Panc1 (cell line): ENCODE results near the gene EEF1AKMT2. TPM values are rescaled to one million over a fixed set of nuclear protein-coding genes. Genes with fewer than 3 reads are reported as not detected.

Source experiments
- ATAC-seq: fragments of 200-7000 bp; cut with Tn5 transposase; 2 replicates; pipeline ENCODE4 v1.9.1; 2020; ENCODE audit warnings: mild to moderate bottlenecking, moderate library complexity
- BruUV-seq: library from RNA; stranded (reverse); fragments of 400-500 nt; replicated peaks from 2 replicates; lab custom pipeline; 2021; lab: Mats Ljungman, UMichigan
- CTCF ChIA-PET: fragments of 300-600 bp; sonication (Branson Sonifier 250); formaldehyde crosslinking; loops from one replicate; lab custom pipeline; 2022; ENCODE audit warnings: antibody characterized with exemption; lab: Charles Lee
- POLR2A ChIA-PET: fragments of 300-600 bp; sonication (Branson Sonifier 250); formaldehyde crosslinking; loops from one replicate; lab custom pipeline; 2022; ENCODE audit warnings: antibody characterized with exemption; lab: Charles Lee
- DNase-seq: peaks from one replicate; pipeline ENCODE4 v3.0.0-alpha.2; 2010; ENCODE audit warnings: low read depth, low spot score
- H3K27ac ChIP-seq: 2 replicates; pipeline ENCODE4 v1.5.1; 2011; ENCODE audit warnings: mild to moderate bottlenecking, low read length, inconsistent platforms
- H3K27me3 ChIP-seq: fragments of 200-500 bp; sonication (Bioruptor generic); 2 replicates; pipeline ENCODE4 v1.6.0; 2014; ENCODE audit warnings: low read length, inconsistent platforms; ENCODE audit not compliant: control insufficient read depth, insufficient read depth
- H3K36me3 ChIP-seq: fragments of 200-500 bp; sonication (Bioruptor generic); 2 replicates; pipeline ENCODE4 v1.5.1; 2014; ENCODE audit warnings: inconsistent platforms, mild to moderate bottlenecking, low read length, moderate library complexity; ENCODE audit not compliant: control insufficient read depth, insufficient read depth
- H3K4me1 ChIP-seq: 2 replicates; pipeline ENCODE4 v1.5.1; 2011; ENCODE audit warnings: inconsistent platforms, mild to moderate bottlenecking, low read length, moderate library complexity; ENCODE audit not compliant: control insufficient read depth, insufficient read depth
- H3K4me3 ChIP-seq, 2 experiments: 2 replicates each; pipeline ENCODE4 v1.5.1; 2011 to 2012; ENCODE audit warnings: low read depth in 2 of 2, low read length in 2 of 2, mild to moderate bottlenecking in 2 of 2, inconsistent platforms in 1 of 2, moderate library complexity in 1 of 2
- H3K9me3 ChIP-seq: fragments of 200-500 bp; sonication (Bioruptor generic); 2 replicates; pipeline ENCODE4 v1.5.1; 2014; ENCODE audit warnings: low read depth, mild to moderate bottlenecking, inconsistent platforms, low read length, moderate library complexity; ENCODE audit not compliant: control insufficient read depth, insufficient read depth
- CTCF ChIP-seq: fragments of 450-650 bp; IDR thresholded peaks from 2 replicates; pipeline ENCODE4 v1.5.1; 2017; ENCODE audit warnings: mild to moderate bottlenecking
- POLR2AphosphoS5 ChIP-seq: IDR thresholded peaks from 2 replicates; pipeline ENCODE4 v1.6.1; 2012; ENCODE audit warnings: mild to moderate bottlenecking, low read depth, low read length, moderate library complexity
- SIN3A ChIP-seq: IDR thresholded peaks from 2 replicates; pipeline ENCODE4 v1.6.1; 2012; ENCODE audit warnings: low read depth, mild to moderate bottlenecking, low read length, moderate library complexity, borderline replicate concordance; ENCODE audit not compliant: insufficient read depth
- TCF7L2 ChIP-seq: IDR thresholded peaks from 2 replicates; pipeline ENCODE4 v1.6.1; 2011; ENCODE audit warnings: mild to moderate bottlenecking, low read depth, low read length, inconsistent platforms
- in situ Hi-C: cut with HindIII; loops from 2 replicates; pipeline ENCODE4 v1.10.0; 2016; ENCODE audit warnings: low sequenced_read_pairs, low pct_unique_long_range_greater_than_20kb
- intact Hi-C: fragments of 100-400 bp; cut with micrococcal nuclease; formaldehyde crosslinking; loops from one replicate; pipeline ENCODE4 v1.10.0; 2022; ENCODE audit not compliant: unreplicated experiment
- total RNA-seq: library from RNA; stranded (reverse); gene quantifications from one replicate; pipeline ENCODE4 v1.2.1, GENCODE V29; 2021; ENCODE audit not compliant: unreplicated experiment
- TF ChIP-seq, protein P1 (sequence below), 2 experiments: IDR thresholded peaks; 2 replicates each; pipeline ENCODE4 v1.6.1; 2011 to 2012; ENCODE audit warnings: low read depth in 2 of 2, control low read depth in 1 of 2, low read length in 1 of 2, mild to moderate bottlenecking in 1 of 2, moderate library complexity in 1 of 2; ENCODE audit not compliant: insufficient read depth in 1 of 2

The EEF1AKMT2 gene
- total RNA-seq, 1 experiment from 2014 or later, result 39.2 TPM

GRCh38 chr10:124722798-124723783 lies 68.6 kb downstream of the EEF1AKMT2 start:
- ChIA-PET CTCF (no interaction called here), POLR2A (interaction anchor here (0.6 kb wide), 1 partner anchor 14 kb away, joined by 9 read pairs; no protein-coding TSS in a partner anchor)
- DNase-seq (no peak), ATAC-seq (peak; percentile 43; the same call in 1 of the 2 replicates)
- in situ Hi-C loops, result no loop called here
- Histone ChIP-seq H3K4me1 (peaks cover 34% of the 10 kb centered on the region), H3K27me3 (no peaks in the 10 kb centered on the region), H3K9me3 (no peaks in the 10 kb centered on the region), H3K4me3 (no peak overlapping the region), H3K27ac (peak overlapping the region; percentile 18; the same call in 1 of the 2 replicates), H3K36me3 (no peaks in the 10 kb centered on the region)
- TF ChIP-seq TCF7L2 (no peak), POLR2AphosphoS5 (no peak), SIN3A (no peak), CTCF (no peak)
- TF ChIP-seq, protein P1, sequence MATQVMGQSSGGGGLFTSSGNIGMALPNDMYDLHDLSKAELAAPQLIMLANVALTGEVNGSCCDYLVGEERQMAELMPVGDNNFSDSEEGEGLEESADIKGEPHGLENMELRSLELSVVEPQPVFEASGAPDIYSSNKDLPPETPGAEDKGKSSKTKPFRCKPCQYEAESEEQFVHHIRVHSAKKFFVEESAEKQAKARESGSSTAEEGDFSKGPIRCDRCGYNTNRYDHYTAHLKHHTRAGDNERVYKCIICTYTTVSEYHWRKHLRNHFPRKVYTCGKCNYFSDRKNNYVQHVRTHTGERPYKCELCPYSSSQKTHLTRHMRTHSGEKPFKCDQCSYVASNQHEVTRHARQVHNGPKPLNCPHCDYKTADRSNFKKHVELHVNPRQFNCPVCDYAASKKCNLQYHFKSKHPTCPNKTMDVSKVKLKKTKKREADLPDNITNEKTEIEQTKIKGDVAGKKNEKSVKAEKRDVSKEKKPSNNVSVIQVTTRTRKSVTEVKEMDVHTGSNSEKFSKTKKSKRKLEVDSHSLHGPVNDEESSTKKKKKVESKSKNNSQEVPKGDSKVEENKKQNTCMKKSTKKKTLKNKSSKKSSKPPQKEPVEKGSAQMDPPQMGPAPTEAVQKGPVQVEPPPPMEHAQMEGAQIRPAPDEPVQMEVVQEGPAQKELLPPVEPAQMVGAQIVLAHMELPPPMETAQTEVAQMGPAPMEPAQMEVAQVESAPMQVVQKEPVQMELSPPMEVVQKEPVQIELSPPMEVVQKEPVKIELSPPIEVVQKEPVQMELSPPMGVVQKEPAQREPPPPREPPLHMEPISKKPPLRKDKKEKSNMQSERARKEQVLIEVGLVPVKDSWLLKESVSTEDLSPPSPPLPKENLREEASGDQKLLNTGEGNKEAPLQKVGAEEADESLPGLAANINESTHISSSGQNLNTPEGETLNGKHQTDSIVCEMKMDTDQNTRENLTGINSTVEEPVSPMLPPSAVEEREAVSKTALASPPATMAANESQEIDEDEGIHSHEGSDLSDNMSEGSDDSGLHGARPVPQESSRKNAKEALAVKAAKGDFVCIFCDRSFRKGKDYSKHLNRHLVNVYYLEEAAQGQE (IDR thresholded peaks at IDR 0.05; ENCODE audit: insufficient read depth in 1 of 2, low read depth in 2 of 2, low read length in 1 of 2), result no peak
- intact Hi-C loops, result no loop called here
- no TSS peak for BruUV-seq

DNA sequence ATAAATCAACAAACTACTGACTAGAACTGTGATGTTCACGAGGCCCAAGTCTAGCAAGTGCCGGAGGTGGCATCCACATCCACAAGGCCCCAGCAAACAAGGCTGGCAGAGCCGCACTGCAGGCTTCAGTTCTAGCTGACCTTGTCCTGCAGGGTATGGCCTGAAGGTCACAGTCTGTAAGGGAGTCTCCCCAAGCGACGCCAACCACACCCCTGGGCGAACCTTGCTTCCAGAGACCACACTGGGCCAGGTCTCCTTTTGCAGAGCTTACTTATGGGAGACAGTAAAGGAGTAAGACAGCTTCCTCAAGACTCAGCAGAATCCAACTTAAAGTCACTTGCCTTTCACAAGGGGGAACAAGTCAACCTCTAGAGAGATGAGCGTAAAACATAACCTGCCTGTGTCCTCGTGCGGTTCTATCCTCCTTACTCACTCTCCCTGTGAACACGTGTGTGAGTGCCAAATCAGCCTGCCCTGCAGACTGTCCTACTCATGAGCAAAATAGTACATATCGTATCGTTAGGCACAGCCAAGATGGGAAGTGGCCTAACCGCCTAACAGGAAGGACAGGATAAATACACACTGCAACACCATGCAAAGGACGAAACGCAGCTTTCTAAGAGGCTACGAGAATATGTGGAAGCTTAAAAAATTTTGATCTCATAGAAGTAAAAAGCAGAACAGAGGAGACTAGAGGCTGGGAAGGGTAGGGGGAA lies 70.2 kb downstream of the EEF1AKMT2 start:
- no TSS peak for BruUV-seq
- Histone ChIP-seq H3K27me3 (no peaks in the 10 kb centered on the region), H3K36me3 (no peaks in the 10 kb centered on the region), H3K4me3 (no peak overlapping the region), H3K4me1 (peaks cover 31% of the 10 kb centered on the region), H3K27ac (no peak overlapping the region), H3K9me3 (no peaks in the 10 kb centered on the region)
- ATAC-seq (no peak), DNase-seq (no peak)
- TF ChIP-seq SIN3A (no peak), CTCF (no peak), TCF7L2 (no peak), POLR2AphosphoS5 (no peak)
- TF ChIP-seq, protein P1 (IDR thresholded peaks at IDR 0.05; ENCODE audit: insufficient read depth in 1 of 2, low read depth in 2 of 2, low read length in 1 of 2), result no peak
- POLR2A ChIA-PET, result no interaction called here
- CTCF ChIA-PET, result interaction anchor here (0.6 kb wide), 1 partner anchor 21 kb away, joined by 4 read pairs; no protein-coding TSS in a partner anchor
- in situ Hi-C loops (no loop called here), intact Hi-C loops (no loop called here)
